ENCODE results near the gene RAB8B.
A peak's percentile ranks its signal among the peaks of the same experiment; 100 is the strongest.

The RAB8B gene

DNA sequence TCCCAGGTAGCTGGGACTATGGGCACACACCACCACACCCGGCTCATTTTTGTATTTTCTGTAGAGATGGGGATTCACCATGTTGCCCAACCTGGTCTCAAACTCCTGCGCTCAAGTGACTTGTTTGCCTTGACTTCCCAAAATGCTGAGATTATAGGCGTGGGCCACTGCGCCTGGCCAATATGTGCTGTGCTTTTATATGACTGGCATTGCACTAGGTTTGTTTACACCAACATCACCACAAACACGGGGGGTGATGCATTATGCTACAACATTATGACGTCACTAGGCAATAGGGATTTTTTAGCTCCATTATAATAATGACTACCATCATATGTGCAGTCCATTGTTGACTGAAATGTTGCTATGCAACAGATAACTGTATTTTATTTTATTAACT is 94.9 kb downstream of the RAB8B start:
- peaks cover 7% of the 10 kb centered on the region for H3K4me1 Mint-ChIP-seq
- H3K27ac Mint-ChIP-seq = no peak overlapping the region
- H3K9me3 Mint-ChIP-seq = no peaks in the 10 kb centered on the region
- H3K4me3 Mint-ChIP-seq = no peak overlapping the region
- peaks cover 29% of the 10 kb centered on the region for H3K36me3 Mint-ChIP-seq
- no peak for ATAC-seq
- H3K27me3 Mint-ChIP-seq = no peaks in the 10 kb centered on the region

DNA sequence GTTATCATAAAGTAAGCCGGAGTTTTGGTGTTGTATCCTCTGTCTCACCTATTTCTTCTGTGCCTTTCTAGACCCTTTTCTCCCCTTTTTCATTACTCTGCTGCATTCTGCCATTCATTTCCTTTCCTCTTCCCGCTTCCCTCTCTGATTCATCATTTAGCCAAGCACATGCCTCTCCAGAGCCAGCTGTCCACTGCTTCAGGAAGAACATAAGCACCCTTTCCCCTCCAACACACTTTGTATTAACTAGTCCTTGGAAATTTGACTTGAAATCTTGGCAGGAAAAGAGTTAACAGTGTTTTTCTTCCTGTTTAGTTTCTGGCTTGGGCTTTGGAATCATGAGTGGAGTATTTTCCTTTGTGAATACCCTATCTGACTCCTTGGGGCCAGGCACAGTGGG is 97.7 kb downstream of the RAB8B start:
- Mint-ChIP-seq H3K27me3 (no peaks in the 10 kb centered on the region), H3K27ac (no peak overlapping the region), H3K4me1 (peaks cover 7% of the 10 kb centered on the region), H3K4me3 (no peak overlapping the region), H3K9me3 (no peaks in the 10 kb centered on the region), H3K36me3 (peaks cover 35% of the 10 kb centered on the region)
- ATAC-seq = no peak

DNA sequence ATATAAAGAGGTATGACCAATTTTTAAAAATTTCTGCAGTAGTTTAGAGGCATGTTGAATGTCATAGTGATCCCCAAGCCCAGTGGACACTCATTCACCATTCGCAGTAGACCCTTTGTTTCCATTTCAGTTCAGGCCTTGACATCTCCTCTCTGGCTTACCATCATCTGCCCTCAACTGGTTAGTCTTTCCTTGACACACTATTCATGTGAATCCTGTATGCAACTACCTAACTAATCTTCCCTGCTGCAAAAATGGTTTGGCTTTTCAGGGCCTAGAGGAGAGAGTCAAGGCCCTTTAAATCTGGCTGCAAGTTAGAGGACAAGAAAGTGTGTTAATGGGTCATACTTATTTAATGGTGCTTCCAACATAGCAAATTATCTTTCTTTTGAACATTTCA is 98.9 kb downstream of the RAB8B start:
- Mint-ChIP-seq H3K27ac (no peak overlapping the region), H3K9me3 (no peaks in the 10 kb centered on the region), H3K4me1 (peaks cover 12% of the 10 kb centered on the region), H3K27me3 (no peaks in the 10 kb centered on the region), H3K36me3 (peaks cover 33% of the 10 kb centered on the region), H3K4me3 (no peak overlapping the region)
- no peak for ATAC-seq

DNA sequence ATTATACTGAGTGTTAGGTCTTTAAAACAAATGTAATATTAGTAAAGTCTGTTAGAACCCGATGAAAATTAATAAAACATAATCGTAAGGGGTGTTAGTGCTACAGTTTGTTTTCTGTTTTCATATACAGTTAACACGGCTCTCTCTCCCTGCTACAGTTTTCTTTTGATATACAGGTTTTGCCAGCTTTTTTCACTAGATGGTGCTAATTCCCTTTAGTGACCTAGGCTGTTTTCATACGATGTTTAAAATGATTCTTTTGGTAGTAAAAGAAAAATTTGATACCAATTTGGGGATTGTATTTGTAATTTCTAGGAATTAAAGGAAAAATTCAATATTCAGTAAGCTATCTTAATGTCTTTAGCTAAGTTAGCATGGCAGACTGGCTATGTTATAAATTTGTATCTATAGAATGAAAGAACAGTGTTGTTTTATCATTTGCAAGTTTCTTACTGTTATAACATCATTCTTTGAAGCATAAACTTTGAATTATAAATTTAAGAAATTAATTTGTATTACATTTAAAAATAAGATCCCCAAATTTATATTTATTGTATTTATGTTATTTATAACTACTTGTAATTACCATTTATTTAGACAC is 99.5 kb downstream of the RAB8B start:
- Mint-ChIP-seq H3K4me3 (no peak overlapping the region), H3K9me3 (no peaks in the 10 kb centered on the region), H3K27ac (no peak overlapping the region), H3K27me3 (no peaks in the 10 kb centered on the region), H3K4me1 (peaks cover 7% of the 10 kb centered on the region), H3K36me3 (peaks cover 28% of the 10 kb centered on the region)
- ATAC-seq = no peak

DNA sequence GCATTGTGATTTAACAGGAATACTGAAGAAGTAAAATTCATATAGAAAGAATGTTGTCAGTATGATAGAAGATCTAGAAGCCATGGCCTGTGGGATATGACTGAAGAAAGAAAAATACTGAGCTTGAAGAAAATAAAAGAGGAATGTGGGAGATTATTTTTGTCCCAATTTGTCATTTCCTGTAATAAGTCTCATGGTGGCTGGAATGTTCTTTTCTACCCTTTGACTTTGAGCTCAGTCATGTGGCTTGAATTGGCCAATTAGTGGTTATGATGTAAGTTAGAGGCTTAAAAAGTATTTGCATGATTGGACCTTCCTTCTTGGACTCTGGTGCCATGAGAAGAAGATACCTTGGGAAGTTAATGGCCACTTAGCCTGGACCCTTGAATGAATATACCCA is 102.1 kb downstream of the RAB8B start:
- no peak for ATAC-seq
- H3K36me3 Mint-ChIP-seq = peaks cover 25% of the 10 kb centered on the region
- H3K4me1 Mint-ChIP-seq = peaks cover 7% of the 10 kb centered on the region
- no peaks in the 10 kb centered on the region for H3K9me3 Mint-ChIP-seq
- no peaks in the 10 kb centered on the region for H3K27me3 Mint-ChIP-seq
- no peak overlapping the region for H3K27ac Mint-ChIP-seq
- no peak overlapping the region for H3K4me3 Mint-ChIP-seq

DNA sequence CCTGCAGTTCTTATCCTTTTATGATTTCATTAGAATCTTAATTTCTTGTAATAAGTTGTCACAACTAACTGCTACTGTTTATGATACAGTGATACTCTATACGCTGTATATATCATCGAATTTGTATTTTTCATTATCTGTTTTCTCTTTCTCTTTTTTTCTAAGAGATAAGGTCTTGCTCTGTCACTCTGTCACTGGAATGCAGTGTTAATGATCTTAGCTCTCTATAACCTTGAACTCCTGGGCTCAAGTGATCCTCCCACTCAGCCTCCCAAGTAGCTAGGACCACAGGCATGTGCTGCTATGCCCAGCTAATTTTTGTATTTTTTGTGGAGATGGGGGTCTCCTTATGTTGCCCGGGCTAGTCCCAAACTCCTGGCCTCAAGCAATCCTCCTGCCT is 102.8 kb downstream of the RAB8B start:
- H3K27ac Mint-ChIP-seq = peak overlapping the region; percentile 55
- H3K4me3 Mint-ChIP-seq = no peak overlapping the region
- peaks cover 7% of the 10 kb centered on the region for H3K4me1 Mint-ChIP-seq
- H3K9me3 Mint-ChIP-seq = no peaks in the 10 kb centered on the region
- no peaks in the 10 kb centered on the region for H3K27me3 Mint-ChIP-seq
- ATAC-seq = no peak
- peaks cover 24% of the 10 kb centered on the region for H3K36me3 Mint-ChIP-seq

DNA sequence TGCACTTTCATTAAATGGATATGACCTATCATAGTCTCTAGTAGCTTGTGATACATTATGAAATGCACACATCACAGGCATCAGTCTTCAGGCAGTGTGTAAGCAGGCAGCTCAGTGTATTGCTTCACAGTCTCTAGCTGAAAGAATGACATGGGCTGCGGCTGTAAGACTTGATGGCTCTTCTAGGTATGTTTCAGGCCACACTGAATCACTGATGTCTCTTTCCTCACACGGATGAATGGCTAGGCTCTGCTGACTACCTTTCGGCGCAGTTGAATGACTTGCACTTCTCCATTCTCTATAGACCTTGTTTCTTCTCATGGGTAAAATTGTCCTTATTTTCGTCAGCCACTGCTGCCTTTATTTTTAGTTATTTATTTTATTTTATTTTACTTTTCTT is 103.4 kb downstream of the RAB8B start:
- ATAC-seq = peak; percentile 95
- H3K4me3 Mint-ChIP-seq = no peak overlapping the region
- peak overlapping the region; percentile 55 for H3K27ac Mint-ChIP-seq
- H3K4me1 Mint-ChIP-seq = peaks cover 7% of the 10 kb centered on the region
- no peaks in the 10 kb centered on the region for H3K9me3 Mint-ChIP-seq
- peaks cover 27% of the 10 kb centered on the region for H3K36me3 Mint-ChIP-seq
- no peaks in the 10 kb centered on the region for H3K27me3 Mint-ChIP-seq

DNA sequence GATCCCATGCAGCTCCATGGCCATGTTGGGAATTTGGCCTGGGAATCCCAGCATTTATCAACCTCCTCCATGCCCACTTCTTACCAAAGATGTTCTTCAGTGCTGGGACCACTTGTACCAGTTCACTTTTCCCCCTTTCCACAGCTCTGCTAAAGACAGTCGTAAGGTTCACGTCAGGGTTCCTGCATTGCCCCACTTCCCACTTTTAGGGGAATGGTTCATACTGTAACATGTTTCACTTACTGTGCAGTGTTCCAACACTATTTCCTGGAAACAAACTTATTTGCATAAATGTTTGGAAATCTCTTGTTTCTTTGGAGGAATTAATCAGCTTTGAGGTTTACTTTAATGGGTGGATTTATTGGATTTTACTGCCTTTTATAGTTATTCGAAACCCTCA is 105.0 kb downstream of the RAB8B start:
- H3K9me3 Mint-ChIP-seq = no peaks in the 10 kb centered on the region
- peaks cover 39% of the 10 kb centered on the region for H3K36me3 Mint-ChIP-seq
- no peak for ATAC-seq
- H3K4me1 Mint-ChIP-seq = peaks cover 7% of the 10 kb centered on the region
- H3K27me3 Mint-ChIP-seq = no peaks in the 10 kb centered on the region
- no peak overlapping the region for H3K27ac Mint-ChIP-seq
- no peak overlapping the region for H3K4me3 Mint-ChIP-seq

DNA sequence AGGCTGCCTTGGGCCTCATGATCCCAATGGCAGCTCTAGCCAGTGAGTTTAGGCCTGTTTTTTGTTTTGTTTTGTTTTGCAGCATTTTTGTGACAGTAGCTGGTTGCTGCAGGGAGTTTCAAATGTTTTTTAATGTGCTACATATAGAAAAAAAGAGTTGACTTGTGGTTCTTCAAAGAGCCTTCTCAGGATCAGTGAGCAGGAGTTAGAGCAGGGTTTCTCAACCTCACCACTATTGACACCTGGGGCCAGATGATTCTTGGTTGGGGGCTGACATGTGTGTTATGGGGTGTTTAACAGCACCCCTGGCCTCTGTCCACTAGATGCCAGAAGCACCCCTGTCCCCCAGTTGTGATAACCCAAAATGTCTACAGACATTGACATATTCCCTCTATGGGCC is 105.9 kb downstream of the RAB8B start:
- no peak for ATAC-seq
- Mint-ChIP-seq H3K4me1 (peaks cover 7% of the 10 kb centered on the region), H3K4me3 (no peak overlapping the region), H3K9me3 (no peaks in the 10 kb centered on the region), H3K27ac (no peak overlapping the region), H3K27me3 (no peaks in the 10 kb centered on the region), H3K36me3 (peaks cover 48% of the 10 kb centered on the region)

DNA sequence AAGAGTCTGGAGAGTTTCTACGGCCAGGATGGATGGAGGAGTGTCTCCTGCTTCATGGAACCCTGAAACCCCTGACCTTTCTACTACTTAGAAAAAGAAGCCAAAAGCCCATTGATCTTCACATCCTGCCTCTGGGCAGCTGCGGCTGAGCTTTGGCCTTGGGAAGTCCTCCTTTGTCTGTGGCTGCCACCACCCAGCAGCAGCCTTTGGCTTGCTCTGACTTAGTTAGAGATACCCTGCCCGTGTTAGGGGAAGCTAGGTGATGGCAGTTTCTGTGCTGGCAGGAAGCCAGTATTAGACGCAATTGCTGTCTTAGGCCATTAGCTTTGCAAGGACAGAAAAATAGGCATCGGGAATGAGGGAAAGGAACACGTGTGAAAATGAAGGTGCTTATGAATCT is 106.8 kb downstream of the RAB8B start:
- Mint-ChIP-seq H3K4me3 (no peak overlapping the region), H3K4me1 (peaks cover 7% of the 10 kb centered on the region), H3K36me3 (peaks cover 46% of the 10 kb centered on the region), H3K9me3 (no peaks in the 10 kb centered on the region), H3K27ac (no peak overlapping the region), H3K27me3 (no peaks in the 10 kb centered on the region)
- no peak for ATAC-seq

DNA sequence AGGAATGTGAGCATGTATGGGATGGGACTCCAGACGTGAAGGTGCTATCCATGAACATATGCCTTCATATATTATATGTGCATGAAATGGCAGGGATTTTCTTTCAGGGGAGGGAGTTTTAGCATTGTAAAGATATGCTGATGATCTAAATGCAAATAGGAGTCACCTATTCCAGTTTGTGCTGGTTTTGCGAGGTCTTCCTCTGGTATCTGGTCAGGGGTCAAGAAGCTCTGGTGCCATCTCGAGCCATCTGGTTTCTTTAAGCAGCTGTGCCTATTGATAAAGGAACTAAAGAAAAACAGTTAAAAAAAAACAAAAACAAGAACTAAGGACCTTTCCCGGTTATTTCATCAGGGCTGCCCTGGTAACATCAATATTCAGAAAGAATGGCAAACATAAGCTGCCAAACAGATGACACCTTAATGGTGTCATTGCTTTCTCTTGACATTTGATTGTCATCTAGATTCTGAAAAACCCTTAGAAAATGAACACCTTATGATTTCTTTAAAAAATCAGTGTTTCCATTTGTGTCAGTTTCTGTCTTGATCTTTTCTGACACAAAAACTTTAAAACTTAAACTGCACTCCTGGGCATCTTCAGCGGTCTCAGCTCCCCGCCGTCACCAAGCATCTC is 110.7 kb downstream of the RAB8B start:
- no peak for ATAC-seq
- no peaks in the 10 kb centered on the region for H3K27me3 Mint-ChIP-seq
- H3K36me3 Mint-ChIP-seq = peaks cover 60% of the 10 kb centered on the region
- H3K4me1 Mint-ChIP-seq = no peaks in the 10 kb centered on the region
- H3K4me3 Mint-ChIP-seq = no peak overlapping the region
- H3K27ac Mint-ChIP-seq = no peak overlapping the region
- no peaks in the 10 kb centered on the region for H3K9me3 Mint-ChIP-seq

DNA sequence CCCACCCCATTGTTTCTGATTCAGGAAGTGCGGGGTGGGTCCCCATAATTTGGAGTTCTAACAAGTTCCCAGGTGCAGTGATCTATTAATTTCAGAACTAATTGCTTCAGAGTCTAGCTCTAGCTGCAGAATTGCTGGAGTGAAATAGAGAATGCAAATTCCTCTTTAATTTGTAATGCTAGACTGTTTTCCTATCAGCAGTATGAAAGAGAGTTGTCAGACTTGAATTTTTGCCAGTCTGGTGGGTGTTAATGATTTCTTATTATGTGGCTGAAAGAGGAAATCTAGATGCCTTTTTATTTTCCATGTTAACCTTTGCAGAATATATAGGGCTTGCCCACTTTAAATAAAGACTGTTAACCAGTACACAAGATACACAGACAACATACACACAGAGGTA is 111.7 kb downstream of the RAB8B start:
- no peak for ATAC-seq
- H3K27me3 Mint-ChIP-seq = no peaks in the 10 kb centered on the region
- no peaks in the 10 kb centered on the region for H3K4me1 Mint-ChIP-seq
- H3K4me3 Mint-ChIP-seq = no peak overlapping the region
- no peaks in the 10 kb centered on the region for H3K9me3 Mint-ChIP-seq
- H3K27ac Mint-ChIP-seq = no peak overlapping the region
- peaks cover 70% of the 10 kb centered on the region for H3K36me3 Mint-ChIP-seq

DNA sequence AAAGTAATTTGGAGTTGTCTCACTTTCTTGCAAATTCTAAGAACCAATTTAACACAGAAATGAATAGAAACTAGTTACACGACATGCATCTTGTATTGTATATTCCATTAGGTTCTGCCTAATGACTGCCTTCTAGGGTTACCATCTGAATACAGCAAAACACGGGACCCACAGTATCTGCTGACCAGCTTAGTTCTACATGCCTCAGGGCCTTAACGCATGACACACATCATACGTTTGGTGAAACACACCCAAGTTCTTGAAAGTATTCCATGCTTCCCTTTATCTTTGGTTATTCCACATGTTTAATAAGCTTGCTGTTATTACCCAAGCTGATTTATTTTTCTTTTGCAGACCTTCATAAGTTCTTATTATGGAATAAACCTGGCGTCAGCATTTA is 115.9 kb downstream of the RAB8B start:
- no peak overlapping the region for H3K4me3 Mint-ChIP-seq
- no peak overlapping the region for H3K27ac Mint-ChIP-seq
- no peaks in the 10 kb centered on the region for H3K4me1 Mint-ChIP-seq
- peaks cover 47% of the 10 kb centered on the region for H3K36me3 Mint-ChIP-seq
- H3K9me3 Mint-ChIP-seq = no peaks in the 10 kb centered on the region
- H3K27me3 Mint-ChIP-seq = no peaks in the 10 kb centered on the region
- ATAC-seq = no peak

DNA sequence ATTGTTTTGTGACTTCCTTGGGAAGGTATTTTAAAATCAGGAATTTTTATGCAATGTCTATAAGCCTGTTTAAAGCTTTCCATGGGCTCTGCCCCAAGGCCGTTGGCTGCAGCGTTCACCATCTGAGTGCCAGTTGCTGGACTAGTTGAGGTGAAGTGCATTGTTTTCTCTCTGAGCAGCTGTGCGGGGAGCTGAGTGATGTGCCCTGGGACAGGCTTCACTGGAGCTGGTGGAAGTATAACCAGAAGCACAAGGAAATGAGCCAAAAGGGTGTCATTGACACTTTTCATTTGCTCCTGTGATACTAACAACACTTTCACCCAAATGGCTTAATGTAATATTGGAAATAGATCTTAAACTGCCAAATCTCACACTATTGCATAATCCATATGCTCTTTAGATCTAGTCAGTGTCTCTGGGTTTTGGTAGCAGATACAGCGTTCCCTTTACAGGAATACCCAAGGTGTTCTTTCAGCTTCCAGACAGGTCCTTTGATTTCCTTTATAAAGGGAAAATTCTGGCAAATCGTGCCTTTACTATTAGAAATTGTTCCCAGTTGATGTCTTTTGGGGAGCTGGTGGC is 117.2 kb downstream of the RAB8B start:
- ATAC-seq = no peak
- Mint-ChIP-seq H3K4me1 (no peaks in the 10 kb centered on the region), H3K36me3 (peaks cover 48% of the 10 kb centered on the region), H3K4me3 (no peak overlapping the region), H3K27ac (no peak overlapping the region), H3K27me3 (no peaks in the 10 kb centered on the region), H3K9me3 (no peaks in the 10 kb centered on the region)

DNA sequence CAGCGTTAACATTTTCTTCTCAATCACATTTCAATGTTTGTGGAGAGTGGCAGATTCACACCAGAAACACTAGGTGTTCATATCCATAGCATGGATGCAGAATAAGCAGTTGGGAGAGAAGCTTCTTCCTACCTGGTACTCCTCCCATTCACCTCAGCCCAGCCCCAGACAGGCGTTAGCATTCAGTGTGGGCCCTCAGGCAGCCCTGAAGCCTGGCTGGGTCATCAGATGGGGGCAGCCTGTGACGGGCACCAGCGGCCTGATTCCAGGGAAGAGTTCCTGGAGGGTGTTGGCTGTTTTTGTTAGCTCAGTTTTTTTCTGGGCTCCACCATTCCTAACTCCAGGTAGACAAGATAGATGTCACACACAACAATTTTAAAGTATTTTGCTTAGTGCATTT is 119.1 kb downstream of the RAB8B start:
- Mint-ChIP-seq H3K27ac (no peak overlapping the region), H3K4me3 (no peak overlapping the region), H3K4me1 (no peaks in the 10 kb centered on the region), H3K27me3 (no peaks in the 10 kb centered on the region), H3K36me3 (peaks cover 33% of the 10 kb centered on the region), H3K9me3 (no peaks in the 10 kb centered on the region)
- ATAC-seq = no peak

DNA sequence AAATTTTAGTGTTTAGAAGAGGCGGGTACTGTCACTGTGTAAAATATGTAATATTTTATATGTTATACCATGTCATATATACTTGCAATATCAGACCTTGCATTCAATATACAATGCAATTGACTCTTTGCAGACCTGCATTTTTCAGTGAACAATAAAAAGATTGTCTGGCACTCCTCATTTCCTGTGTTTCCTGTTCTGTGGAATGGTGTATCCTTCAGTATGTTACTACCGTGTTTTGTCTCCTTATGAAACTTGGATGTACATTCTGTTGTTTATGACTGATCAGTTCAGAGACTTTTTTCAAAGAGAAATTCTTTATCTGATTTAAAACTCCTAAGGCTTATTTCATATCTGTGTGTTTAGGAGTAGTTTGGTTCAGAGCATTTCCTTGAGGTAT is 119.5 kb downstream of the RAB8B start:
- Mint-ChIP-seq H3K27ac (no peak overlapping the region), H3K27me3 (no peaks in the 10 kb centered on the region), H3K4me3 (no peak overlapping the region), H3K36me3 (peaks cover 31% of the 10 kb centered on the region), H3K4me1 (no peaks in the 10 kb centered on the region), H3K9me3 (no peaks in the 10 kb centered on the region)
- no peak for ATAC-seq

All from stimulated activated memory B cell treated with anti-CD40 and anti-IgM and Interleukin-4, amounts not matched to agents 10 μg/mL and 1 μg/mL and 100 μg/mL, for 72 hours (primary cell).